Stimulated activated CD4-positive, alpha-beta T cell treated with anti-CD3 and anti-CD28 coated beads, Interleukin-12 subunit alpha, Interleukin-12 subunit beta, amount 100 ng/mL, for 24 hours (primary cell): ENCODE data around the gene OXTR.

Source experiments
- DNase-seq, 2 experiments: peaks; one replicate each; pipeline ENCODE4 v3.0.0-alpha.2; 2020; ENCODE audit warnings: low read depth in 2 of 2

Gene OXTR

DNA sequence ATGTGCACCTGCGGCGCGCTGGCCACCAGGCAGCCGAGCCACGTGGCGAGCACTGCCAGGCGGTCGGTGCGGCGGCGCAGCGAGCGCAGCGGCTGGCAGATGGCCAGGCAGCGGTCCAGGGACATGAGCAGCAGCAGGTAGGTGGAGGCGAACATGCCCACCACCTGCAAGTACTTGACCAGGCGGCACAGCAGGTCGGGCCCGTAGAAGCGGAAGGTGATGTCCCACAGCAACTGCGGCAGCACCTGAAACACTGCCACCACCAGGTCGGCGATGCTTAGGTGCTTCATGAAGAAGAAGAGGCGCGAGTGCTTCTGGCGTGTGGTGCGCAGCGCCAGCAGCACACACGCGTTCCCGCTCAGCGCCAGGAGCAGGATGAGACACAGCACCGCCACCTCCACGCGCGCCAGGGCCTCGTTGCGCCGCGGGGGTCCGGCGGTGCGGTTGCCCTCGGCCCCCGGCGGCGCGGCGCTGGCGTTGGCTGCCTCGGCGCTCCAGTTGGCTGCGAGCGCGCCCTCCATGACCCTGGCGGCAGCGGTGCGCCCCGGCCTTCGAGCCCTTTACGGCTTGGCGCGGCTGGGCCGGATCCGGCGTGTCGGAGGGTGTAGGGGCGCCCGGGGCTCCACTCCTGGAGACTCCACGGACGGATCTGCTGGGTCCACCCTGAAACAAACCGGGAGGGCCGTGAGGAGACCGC lies 1.6 kb downstream of the OXTR start:
- peak in 1 of 2 experiments; percentile 10 for DNase-seq

DNA sequence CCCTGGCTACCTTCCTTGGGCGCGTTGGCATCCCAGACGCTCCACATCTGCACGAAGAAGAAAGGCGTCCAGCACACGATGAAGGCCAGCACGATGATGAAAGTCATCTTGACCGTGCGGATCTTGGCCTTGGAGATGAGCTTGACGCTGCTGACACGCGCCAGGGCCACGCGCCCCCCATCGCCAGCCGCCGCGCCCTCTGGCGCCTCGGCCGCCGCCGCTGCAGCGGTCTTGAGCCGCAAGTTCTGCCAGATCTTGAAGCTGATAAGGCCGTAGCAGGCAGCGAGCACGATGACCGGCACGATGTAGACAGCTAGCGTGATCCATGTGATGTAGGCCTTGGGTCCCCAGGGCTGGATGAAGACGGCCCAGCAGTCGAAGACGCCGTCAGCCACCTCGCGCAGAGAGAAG lies 2.2 kb downstream of the OXTR start:
- DNase-seq, result no peak

DNA sequence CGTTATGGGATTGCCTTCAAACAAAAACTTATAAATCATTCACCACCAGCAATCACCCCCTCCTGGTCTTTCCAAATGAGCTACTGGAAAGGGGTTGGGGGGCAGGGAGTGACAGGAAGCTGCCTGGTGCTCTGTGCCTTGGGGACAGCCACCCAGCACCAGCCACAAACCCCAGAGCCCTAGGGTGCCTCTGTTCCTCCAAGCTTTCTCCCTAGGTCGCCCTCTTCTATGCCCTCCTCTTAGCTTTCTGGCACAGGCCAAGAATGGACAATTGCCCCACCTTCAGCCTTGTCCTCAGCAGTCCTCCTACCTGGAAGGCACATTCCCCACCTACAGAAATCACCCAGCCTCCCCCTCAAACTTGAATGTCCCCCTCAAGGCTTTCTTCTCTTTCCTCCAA lies 3.3 kb downstream of the OXTR start:
- no peak for DNase-seq

- DNase-seq, result no peak
Measured at GRCh38 chr3:8765528-8765927, 3.9 kb downstream of the OXTR start.

GRCh38 chr3:8764528-8764927 lies 4.9 kb downstream of the OXTR start:
- DNase-seq, result no peak

- no peak for DNase-seq
Measured at GRCh38 chr3:8762607-8763377, 6.6 kb downstream of the OXTR start.

DNA sequence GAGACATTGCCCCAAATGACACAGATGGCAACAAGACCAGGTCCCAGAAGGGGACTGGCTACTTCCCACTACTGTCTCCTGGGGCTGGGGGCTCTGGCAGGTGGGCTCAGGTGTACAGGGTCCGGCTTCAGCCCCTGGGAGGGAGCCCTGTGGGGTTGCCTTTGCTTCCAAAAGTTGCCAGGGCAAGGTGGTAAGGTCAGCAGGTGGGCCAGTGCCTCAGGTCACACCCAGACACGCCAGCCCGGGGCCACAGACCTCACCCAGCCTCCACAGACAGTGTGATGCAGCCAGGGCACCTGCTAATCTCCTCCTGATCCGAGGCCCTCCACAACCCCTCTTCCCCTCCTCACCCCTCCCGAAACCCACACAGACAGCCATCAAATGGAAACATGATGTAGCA lies 7.5 kb downstream of the OXTR start:
- no peak for DNase-seq

DNA sequence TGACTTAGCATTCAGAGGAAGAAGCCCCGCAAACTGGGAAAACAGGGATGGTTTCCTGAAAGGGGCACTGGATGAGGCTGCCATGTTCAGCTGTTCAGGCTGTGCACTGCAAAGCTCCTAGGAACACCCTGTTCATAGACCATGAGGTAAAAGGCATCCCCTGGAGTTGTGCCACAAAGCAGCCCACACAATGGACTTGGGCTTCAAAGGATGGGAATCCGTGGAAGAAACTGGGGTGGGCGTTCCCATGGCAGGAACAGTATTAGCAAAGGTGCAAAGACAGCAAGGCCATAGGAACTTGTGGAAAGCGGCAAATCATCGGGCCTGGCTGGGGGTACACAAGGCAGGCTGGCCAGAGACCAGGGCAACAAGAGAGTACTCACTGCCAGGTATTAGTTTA lies 8.9 kb downstream of the OXTR start:
- DNase-seq, result no peak

DNA sequence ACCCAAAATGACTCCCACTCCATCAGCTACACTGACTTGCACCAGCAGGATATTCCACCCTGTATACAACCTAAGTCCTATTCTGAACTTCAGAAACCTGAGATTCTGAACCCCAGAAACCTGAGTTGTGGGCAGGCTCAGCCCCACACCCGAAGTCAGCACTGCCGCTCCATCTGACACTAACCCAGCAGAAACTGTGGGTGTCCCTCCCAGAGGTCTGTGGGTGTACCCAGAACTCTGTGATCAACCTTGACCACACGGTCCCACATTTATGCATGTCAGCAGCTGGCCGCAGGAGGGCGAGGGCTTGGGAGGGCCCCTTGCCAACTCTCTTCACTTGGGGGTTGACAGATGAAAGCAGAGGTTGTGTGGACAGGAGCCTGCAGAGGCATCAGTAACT lies 9.3 kb downstream of the OXTR start:
- DNase-seq, result no peak

DNA sequence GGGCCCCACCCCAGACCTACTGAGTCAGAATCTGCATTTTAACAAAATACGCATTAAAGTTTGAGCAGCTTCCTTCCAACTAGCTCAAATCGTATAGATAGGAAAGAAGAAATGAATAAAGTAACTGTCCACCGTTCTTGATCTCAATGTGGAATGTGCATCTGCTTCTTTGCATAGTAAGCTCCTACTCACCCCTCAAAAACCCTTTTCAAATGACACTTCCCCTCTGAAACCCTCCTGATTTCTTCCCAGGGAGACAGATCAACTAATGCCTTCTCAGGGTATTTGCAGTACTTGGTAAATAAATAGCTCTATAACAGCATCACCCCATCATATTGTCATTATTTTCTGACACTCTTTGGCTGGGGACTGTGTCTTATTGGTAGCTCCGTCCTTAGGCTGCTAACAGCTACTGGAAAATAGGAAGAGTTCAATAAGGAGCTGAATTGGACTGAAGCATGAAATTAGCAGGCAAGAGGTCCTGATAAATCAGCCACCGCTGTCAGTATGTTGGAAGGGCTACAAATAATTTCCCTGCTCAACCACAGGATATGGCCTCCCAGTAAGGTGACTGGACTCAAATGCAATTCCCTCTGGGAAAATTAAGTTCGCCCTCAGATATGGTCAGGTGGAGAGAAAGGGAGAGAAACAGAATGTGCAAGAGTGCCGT lies 10.2 kb downstream of the OXTR start:
- no peak for DNase-seq

GRCh38 chr3:8757551-8758518 lies 11.6 kb downstream of the OXTR start:
- no peak for DNase-seq

- no peak for DNase-seq
Measured at GRCh38 chr3:8756671-8757070, 12.7 kb downstream of the OXTR start.

GRCh38 chr3:8755564-8756237 lies 13.7 kb downstream of the OXTR start:
- DNase-seq, result no peak

DNA sequence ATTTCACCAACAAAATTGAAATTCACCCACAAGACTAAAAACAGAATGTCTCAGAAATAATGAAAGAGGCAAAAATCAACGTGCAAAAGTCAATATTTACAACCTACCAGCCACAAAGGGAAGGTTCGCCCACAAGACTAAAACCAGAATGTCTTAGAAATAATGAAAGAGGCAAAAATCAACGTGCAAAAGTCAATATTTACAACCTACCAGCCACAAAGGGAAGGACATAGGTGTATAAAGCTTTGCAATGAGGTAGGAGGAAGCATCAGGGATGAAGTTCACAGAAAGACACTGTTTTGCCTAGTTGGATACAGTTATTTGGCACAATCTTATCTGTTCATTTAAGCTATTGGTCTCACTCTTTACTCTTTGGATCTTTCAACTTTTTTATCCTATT lies 14.3 kb downstream of the OXTR start:
- DNase-seq, result no peak

- no peak for DNase-seq
Measured at GRCh38 chr3:8752832-8753231, 16.6 kb downstream of the OXTR start.

DNA sequence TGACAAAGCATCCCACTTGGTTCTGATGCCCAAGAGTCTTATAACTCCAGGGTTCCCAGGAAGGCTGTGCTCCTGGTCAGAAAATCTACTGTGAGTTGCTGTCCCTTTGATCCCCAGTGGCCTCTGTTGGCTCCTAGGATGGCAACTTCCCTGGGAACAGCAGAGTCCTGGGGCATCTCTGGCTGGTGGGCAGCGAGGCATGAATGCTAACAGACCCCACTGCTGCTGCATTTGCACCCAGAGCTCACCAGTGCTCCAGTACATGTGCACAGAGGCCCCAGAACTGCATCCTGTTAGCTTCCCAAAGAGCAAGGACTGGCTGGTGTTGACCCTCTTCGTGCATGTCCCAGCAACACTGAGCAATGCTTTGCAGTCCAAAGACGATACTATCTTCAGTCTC lies 20.1 kb downstream of the OXTR start:
- no peak for DNase-seq

DNA sequence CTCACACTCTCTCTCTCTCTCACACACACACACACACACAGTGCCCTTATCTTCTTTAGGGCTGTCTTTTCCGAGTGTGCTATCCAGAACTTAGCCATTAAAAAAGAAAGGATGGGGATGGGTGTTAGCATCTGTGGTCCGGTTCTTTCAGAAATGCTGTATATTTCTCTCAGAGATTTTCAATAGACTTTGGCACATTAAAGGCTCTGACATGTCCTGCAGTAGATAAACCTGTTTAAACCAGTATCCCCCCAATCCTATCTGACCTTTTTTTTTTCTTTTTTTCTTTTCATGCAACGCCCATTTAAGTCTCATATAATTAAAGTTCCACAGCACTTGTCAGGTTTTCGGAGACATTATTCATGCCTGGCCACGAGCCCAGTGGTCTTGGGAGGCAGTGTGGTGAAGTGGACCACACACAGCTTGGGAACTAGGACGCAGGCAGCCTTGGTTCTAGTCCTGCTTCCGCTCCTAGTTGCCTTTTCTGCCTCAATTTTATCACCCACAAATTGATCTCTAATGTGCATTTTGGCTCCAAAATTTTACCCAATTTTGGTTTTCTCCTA lies 22.6 kb downstream of the OXTR start:
- no peak for DNase-seq

DNA sequence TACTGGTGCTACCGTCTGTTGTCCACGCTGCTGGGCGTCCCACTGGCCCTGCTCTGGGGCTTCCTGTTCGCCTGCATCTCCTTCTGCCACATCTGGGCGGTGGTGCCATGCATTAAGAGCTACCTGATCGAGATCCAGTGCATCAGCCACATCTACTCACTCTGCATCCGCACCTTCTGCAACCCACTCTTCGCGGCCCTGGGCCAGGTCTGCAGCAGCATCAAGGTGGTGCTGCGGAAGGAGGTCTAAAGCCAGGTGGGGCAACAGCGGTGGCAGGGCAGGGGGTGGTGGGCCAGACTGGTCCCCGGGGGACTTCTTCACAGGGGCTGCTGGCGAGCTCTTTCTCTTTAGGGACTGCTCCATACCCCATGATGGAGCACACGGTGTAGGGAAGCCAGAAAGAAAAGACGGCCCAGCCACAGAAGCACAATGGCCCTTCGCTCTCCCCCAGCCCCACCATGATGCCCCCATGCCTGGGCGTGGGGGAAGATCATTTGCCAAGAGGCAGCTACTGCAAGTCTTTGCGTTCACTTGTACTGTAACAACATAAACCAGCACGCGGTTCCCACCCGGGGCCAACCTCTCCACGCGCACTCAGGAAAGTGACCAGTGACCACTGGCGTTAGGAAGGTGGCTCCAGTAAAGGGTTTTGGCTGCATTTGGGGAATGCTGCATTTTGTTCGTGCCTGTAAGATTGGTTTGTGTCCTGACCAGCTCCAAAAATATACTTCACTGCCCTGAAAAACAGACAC lies 23.6 kb downstream of the OXTR start:
- DNase-seq, result no peak

GRCh38 chr3:8743911-8744310 lies 25.5 kb downstream of the OXTR start:
- no peak for DNase-seq

DNA sequence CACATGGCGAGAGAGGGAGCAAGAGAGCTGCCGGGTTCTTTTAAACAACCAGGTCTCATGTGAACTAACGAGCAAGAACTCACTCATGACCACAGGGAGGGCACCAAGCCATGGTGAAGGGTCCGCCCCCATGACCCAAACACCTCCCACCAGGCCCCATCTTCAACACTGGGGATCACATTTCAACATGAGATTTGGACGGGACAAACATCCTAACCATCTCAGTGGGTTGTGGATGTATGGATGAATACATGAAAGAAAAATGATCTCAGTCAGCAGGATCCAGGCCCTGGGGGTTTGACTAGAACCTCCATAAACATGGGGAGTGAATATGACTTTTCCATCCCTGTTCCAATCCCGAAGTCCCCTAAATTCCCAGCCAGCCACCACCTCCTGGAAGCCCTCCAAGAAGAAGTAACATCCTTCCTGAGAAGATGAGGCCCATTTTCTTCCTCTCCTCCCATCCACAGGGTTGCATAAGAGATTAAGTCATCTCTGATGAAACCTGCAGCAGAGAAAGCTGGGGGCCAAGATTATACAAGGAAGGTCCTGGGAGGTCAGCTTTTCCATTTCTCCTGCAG lies 26.3 kb downstream of the OXTR start:
- no peak for DNase-seq
